HuH-7.5 (cell line): Measurements from ENCODE around the gene TMOD1.
"Not testable (repeated sequence)": the region's sequence is repeated elsewhere in the genome, so short reads cannot be mapped to it uniquely, and the experiment has no call there.

ENCODE experiments used
- DNase-seq: peaks from one replicate; pipeline ENCODE4 v3.0.0; 2011; ENCODE audit warnings: low spot score

The TMOD1 gene

DNA sequence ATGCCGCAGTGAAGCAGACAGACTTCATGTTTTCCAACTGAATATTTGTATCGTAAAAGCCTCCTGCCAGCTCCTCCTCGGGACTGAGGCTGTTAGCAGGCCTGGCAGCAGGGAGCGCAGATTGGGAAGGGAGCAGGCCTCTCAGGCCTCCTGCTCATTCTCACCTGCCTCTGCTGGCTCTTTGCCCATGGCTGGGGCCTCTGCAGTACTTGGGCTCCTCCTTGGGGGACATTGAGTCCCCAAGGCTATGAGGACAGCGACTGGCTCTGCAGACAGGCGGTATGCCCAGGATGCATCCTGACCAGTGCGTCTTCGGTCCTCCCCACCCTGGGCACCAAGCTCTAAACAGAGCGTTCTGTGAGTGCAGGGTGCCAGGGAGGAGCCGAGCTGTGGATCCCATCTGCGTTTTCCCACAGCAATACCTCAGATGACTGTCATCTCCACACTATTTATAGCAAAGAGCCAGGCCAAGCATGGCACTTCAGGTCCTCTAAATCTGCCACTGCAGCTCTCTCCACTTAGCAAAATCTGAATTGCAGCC is 93.0 kb downstream of the TMOD1 start:
- DNase-seq, result no peak

DNA sequence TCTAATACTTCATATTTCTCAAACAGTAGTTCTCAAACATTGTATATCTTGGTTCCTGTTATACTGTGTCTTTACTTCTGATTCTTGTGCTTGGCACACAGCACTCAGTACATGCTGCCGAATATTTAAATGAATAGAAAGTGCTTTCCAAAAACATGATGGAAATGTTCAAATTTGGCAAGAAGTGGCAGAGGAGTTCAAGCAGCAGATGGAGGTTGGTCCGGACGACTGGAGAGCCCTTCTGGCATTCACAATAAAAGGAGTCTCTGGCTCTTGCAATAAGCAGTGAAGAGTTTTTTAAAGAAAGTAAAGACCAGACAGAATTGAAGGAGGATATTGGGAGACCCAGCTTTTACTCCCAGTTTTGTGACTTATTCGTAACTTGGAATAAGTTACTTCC is 95.4 kb downstream of the TMOD1 start:
- no peak for DNase-seq

DNA sequence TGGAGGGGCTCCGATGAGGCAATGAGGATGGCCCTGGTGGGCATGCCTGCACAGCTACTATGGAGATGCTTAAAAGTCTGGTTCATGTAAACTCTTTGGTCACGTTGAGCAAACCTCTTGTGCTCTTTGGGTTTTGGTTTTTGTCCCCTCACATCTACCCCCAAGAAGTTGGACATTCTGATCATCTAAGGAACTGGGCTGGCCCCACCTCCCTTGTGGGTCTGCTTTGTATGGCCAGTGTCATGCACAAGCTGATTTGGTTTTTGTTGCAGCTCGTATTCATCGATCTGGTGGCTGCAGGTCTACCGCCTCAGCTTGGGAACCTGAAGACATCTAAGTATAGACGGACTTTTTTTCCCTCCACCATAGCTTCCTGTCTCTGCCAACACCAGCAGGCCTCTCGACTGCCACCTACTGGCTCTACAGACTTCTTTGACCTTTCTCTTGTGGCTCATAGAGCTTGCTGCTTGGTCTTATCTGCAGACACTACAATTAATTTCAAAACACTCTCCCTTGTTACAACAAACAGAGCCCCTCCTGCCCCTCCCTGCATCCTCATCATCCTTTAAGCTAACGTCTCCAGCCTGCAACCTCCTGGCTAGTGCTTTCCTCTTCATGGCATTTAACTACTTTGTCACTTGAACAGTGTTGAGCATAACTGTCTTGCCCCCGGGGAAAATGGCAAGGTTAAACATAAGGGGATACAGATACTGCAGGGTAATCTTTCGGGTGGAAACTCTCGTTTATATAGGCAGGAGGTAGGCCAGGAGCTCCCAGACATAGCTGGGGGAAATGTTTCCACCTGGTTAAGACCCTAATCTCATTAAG is 97.2 kb downstream of the TMOD1 start:
- peak; percentile 53 for DNase-seq

DNA sequence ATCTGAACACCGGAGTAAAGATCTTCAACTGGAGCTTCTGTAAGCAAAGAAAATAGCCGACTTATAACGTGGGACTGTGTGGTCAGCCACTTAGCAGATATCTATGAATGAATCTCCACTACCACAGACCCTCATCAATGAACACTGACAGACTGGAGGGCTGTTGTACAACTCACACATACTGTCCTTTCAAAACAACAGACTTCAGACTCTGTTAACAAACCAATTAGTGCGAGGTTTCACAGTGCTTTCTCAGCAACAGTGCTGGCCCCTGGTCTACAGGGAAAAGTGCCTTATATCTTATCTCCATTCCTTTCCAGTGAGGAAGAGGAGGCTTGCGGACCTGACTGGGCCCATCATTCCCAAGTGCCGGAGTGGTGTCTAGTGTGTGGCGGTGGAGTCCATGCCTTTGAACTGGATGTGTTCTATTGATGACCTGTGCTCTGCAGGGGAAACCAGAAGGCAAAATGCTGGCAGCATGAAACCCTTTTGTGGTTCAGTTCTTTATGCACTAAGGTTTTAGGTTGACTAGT is 97.9 kb downstream of the TMOD1 start:
- no peak for DNase-seq

DNA sequence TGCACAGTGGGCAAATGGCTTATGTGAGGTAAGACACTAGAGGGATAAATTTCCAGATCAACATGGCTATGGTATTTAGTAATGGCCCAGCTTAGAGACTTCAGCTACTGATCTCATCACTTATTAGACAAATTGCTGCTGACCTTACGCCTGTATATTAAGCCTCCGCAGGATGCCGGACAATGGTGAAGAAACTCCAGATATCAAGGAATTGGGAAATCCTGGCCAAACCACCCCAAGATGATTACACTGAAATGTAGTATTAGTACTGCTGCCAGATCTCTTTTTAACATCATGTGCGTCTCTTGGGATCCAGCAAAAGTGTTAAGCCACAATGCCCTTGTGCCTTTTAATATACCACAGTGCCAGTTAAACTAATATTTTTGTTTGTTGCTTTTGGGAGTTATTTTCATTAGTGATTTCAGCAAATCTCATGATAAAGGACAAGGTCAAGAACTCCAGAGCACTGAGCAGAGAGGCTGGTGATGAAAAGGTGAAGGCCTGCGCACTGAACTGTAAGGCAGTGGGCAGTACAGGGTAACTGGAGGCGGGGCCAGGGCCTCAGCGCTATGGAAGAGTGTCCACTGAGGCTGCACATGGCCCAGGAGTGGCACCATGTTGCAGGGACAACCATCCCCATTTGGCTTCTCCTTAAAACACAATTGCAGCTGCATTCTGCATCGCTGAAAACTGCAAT is 99.2 kb downstream of the TMOD1 start:
- DNase-seq, result no peak

DNA sequence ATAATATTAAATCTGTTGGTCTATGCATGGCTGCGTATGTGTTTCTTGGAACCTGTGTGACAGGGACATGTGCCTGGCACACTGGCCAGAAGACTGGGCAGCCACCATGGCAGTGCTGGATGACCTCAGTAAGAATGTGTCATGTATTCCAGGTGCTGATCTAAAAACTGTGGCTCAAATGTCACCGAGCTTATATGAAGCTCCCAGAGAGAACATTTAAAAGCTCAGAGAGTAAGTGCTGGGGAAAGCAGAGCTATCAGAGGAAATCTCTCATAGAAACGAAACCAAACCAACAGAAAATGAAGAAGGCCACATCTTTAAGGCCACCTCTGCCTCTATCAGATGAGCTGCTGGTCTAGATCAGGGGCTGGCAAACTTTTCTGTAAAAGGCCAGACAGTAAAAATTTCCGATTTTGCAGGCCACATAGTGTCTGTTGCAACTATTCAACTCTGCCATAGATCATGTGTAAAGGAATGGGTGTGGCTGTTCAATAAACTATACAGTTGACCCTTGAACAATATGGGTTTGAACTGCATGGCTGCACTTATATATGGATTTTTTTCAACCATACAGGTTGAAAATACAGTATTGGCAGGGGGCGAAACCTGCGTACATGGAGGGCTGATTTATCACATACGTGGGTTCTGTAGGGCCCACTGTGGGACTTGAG is 99.9 kb downstream of the TMOD1 start:
- no peak for DNase-seq

DNA sequence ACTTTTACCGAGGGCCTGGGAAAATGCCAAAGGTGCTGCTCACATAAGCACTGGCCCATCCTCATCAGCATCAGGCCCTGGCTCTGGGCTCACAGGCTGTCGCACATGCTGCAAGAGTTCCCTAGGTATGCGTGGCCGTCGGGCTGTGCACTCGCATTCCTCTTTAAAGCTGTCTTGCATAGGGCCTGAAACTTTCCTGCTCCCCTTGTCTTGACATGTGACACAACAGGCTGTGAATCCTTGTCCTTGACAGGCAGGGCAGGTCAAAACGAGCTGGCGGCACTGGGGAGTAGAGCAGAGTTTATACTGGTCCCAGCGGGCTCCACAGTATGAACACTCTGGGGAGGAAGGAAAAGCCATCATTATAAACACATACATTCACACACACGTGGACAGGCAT is 101.0 kb downstream of the TMOD1 start:
- no peak for DNase-seq

DNA sequence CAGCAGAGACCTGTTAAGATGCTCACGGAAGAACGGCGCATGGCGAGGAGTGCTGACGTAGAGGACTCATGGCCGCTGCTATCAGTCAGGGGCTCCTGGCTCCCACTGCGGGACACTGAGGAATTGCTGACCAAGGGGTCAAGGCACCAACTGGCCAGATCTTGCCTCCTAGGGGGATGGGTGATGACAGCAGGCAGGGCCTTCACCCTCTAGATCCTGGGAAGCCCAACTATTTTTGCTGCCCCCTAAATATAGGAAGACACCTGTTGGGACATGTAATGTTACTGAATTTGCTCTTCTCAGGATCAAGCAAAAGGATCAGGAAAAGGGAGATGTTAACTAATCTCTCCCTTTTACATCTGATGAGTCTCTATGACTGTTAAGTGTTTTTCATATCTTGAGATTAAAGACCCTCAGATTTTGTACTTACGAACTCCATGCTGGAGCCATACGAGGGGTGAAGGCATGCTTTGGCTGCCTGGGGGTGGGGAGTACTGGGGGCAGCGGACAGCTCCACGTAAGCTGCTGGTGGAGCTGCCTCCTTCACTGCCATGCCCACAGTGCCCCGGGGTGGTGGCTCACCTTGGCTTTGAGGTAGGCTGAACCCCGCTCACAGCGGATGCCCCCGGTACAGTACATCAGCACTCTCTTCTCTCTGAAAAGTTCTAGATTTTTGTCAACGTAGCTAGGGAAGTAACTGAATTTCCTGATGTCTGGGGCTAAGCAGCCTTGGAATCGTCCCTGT is 103.6 kb downstream of the TMOD1 start:
- DNase-seq, result no peak

DNA sequence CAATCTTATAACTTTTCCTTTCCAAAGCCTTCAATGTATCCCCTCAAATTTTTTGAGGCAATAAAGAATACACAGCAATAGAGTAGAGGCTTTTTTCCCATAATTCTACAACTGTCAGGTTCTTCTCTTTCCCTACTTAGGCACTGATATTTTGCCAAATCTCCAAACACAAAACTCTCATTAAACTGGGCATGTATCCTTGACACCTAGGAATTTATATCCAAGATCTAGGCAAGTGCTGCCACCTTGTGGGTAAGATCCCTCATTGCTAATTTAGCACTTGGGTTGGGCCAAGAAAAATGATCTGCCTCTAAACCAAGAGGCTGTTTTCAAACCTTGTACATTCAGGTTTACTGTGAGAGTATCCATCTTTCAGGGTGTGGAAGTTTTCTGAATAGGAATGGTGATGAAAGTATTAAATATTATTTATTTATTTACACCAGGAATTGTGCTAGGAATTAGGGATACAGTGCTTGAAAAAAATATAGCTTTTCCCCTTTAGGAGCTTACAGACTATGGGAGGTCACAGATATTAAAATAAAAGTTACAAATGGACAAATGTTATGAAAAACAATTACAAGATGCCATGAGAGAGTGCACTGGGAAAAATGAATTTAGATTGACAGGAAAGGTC is 114.1 kb downstream of the TMOD1 start:
- peak; percentile 29 for DNase-seq

DNA sequence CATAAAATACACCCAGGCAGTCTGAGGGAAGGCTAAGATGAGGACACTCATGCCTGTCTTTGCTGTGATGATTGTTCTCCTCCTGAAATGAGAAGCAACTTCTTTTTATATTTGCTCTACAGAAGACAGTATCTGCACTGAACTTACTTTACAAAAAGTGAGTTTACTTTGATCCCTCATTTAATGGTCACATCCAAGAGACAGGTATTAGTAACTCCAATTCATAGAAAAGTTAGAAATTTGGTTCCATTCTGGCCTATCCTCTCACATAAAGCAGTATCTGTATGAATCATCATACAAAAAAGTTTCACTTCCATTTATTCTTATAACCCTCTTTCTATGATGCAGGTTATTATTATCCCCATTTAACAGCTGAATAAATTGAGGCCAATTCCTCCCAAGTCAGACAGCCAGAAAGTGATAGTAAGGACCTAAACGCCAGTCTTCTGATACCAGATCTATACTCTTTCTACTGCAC is 116.5 kb downstream of the TMOD1 start:
- DNase-seq, result no peak

DNA sequence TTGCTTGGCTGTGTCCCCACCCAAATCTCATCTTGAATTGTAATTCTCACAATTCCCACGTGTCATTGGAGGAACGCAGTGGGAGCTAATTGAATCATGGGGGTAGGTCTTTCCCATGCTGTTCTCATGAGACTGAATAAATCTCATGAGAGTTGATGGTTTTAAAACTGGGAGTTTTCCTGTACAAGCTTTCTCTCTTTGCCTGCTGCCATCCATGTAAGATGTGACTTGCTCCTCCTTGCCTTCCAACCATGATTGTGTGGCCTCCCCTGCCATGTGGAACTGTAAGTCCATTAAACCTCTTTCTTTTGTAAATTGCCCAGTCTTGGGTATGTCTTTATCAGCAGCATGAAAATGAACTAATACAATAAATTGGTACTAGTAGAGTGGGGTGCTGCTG is 118.6 kb downstream of the TMOD1 start:
- DNase-seq, result not testable (repeated sequence)

DNA sequence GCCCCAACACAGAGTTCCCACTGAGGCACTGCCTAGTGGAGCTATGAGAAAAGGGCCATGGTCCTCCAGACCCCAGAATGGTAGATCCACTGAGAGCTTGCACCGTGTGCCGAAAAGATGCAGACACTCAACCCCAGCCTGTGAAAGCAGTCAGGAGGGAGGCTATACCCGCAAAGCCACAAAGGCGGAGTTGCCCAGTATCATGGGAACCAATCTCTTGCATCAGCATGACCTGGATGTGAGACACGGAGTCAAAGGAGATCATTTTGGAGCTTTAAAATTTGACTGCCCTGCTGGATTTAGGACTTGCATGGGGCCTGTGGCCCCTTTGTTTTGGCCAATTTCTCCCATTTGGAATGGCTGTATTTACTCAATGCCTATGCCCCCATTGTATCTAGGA is 121.0 kb downstream of the TMOD1 start:
- not testable (repeated sequence) for DNase-seq

DNA sequence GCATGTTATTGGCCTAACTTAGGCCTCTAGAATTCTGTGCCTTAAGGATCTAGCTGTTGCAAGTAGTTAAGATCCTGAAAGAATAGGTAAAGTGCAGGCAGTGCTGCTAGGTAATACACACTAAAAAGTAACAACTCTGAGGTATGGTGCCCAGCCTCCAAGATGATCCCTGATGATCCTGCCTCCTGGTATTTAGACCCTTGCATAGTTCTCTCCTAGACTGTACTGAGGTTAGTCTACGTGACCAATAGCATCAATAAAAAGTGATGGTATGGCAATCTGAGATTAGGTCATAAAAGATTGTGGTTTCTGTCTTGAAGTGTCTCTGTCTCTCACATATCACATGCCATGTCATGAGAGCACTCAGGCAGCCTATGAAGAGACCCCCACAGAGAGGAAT is 122.5 kb downstream of the TMOD1 start:
- no peak for DNase-seq

DNA sequence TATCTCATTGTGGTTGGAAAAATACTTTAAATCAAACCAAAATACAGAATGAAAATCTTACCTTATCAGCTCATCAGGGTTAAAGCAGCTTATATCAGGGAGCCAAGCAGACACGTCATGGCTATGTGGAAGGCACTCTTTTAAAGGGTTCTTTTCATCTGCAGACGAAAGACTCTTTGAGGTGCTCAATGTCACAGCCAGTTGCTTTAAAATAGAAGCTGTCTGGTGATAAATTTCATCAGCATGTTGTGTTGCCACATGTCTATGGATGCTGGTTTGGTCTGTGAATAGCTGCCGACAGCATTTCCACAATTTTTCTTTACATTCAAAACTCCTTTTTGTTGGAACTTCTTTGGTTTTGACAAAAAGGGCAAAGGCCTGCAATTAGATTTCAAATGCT is 124.2 kb downstream of the TMOD1 start:
- DNase-seq, result no peak

DNA sequence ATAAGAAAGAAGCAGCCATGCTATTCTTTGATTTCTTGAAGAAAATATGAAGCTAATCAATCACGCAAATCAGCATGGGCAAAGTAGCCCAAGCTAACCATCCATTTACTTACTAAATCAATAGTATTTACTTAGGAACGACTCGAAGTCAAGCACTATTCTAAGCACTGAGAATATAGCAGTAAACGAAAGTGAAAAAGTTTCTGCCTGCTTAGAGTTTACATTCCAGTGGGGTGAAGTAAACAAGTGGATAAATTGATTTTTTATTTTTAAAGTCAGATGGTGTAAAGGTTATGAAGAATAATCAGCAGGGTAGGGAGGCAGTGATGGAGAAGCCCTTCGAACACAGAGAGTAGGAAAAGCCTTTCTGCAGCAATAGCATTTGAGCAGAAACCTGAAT is 126.2 kb downstream of the TMOD1 start:
- no peak for DNase-seq

DNA sequence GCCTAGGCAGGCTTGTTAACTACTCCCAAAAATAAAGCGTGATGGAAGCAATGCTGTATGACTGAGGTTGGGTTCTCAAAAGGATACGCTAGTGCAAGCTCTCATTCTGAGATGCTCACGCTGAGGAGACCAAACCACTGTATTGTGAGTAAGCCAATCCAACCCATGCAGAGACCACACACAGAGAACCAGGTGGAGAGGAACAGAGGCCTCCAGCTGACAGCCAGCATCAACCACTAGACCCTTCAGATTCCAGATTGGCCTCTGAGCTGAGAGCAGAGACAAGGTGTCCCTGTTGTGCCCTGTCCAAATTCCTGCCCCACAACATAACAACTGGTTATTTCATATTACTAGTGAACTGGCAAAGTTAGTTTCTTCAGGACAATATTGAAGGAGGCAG is 127.2 kb downstream of the TMOD1 start:
- no peak for DNase-seq

DNA sequence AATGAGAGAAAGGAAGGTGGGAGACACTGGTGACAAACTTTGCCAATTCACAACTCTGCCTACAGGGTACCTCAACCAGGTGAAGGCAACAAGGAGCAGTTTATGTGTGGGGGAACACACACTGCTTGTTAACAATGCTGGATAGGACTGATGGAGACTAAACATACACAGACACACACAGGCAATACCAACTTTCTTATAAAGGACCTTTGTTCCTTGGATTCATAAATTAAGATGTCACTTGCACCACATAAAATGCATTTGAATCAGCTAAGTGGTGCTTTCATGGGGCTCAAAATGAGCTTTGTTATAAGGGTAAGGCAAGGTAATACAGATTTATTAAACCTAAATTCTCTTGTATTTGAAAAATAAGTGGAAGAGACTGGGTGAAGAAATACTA is 127.7 kb downstream of the TMOD1 start:
- DNase-seq, result no peak

DNA sequence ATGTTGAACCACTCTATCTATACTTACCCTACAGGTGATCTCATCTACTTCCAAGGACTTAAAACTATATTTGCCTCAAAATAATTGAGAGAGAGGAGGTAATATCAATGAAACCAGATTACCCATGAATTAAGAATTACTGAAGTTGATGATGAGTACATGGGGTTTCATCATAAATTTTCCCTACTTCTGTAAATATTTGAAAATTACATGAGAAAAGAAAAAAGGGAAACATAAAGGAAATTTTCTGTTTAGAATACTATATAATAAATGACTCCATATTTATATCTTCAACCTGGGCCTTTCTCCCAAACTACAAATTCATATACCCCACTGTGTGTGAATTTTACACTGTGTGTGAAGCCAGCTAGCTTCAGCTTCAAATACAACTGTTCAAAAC is 129.1 kb downstream of the TMOD1 start:
- DNase-seq, result no peak

DNA sequence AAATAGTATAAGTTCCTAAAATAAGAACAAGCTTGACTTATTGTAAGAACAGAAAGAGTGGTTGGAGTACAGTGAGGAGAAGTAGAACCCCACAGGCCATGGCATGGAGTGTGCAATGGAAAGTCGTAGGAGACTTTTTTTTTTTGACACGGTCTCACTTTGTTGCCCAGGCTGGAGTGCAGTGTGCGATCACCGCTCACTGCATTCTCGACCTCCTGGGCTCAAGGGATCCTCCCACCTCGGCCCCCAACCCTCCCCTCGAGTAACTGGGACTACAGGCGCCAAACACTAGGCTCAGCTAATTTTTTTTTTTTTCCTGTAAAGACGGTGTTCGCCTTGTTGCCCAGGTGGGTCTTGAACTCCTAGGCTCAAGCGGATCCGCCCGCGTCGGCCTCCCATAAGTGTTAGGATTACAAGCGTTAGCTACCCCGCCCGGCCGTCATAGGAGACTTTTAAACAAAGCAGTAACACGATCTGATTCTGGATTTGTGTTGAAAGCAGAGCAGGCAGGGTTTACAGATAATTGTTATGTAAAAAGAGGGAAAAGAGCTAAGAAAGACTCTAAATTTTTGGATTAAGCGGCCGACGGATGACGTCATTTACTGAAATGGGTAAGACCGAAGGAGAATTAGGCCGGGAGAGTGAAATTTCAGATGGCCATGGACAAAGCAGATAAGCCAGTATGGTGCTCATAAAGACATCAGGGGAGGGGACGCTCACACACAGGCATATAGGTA is 130.9 kb downstream of the TMOD1 start:
- DNase-seq, result no peak
